PC-3 (cell line): ENCODE data around the gene POMC.

Experiments
- EZH2 ChIP-seq: fragments of 300-600 bp; sonication (generic); IDR thresholded peaks from one replicate; pipeline ENCODE4 v1.6.1; 2017; ENCODE audit warnings: antibody characterized with exemption, mild to moderate bottlenecking, low read length; ENCODE audit not compliant: unreplicated experiment
- EZH2phosphoT487 ChIP-seq: fragments of 300-600 bp; sonication (generic); IDR thresholded peaks from 2 replicates; pipeline ENCODE4 v1.6.1; 2018; ENCODE audit warnings: mild to moderate bottlenecking, antibody characterized with exemption, low read length, borderline replicate concordance
- TF ChIP-seq, protein P1 (sequence below): fragments of 300-600 bp; sonication (generic); conservative IDR thresholded peaks from 2 replicates; pipeline ENCODE4 v1.5.1; 2017; ENCODE audit warnings: antibody characterized with exemption, low read depth, mild to moderate bottlenecking, low read length

DNA sequence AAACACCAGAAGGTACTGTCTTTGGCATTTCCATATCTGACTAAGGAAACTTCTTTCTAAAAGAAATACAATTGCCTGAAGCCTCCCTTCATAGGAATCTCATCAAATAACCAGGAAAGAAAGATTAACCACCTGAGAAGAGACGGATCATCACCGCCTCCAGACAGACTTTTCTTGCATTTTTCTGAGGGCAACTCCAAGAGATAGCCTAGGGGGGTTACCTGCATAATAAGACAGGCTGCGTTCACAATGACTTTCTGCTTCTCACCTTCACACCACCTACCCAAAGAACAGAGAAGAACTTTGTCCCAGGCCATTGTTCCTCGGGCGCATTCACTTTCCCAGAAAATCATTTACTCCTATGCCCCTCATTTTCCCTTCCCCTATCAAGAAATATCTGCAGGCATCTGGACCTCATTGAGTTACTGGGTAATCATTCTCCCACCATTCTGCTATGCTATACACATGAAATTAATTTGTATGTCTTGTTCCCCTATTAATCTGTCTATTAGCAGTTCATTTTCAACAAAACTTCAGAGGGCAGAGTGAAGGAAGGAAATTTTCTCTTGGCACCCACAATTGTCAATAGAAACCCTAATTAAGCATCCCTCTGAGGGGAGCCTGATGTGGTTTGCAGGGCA lies 8.3 kb upstream of the POMC start:
- TF ChIP-seq, protein P1, sequence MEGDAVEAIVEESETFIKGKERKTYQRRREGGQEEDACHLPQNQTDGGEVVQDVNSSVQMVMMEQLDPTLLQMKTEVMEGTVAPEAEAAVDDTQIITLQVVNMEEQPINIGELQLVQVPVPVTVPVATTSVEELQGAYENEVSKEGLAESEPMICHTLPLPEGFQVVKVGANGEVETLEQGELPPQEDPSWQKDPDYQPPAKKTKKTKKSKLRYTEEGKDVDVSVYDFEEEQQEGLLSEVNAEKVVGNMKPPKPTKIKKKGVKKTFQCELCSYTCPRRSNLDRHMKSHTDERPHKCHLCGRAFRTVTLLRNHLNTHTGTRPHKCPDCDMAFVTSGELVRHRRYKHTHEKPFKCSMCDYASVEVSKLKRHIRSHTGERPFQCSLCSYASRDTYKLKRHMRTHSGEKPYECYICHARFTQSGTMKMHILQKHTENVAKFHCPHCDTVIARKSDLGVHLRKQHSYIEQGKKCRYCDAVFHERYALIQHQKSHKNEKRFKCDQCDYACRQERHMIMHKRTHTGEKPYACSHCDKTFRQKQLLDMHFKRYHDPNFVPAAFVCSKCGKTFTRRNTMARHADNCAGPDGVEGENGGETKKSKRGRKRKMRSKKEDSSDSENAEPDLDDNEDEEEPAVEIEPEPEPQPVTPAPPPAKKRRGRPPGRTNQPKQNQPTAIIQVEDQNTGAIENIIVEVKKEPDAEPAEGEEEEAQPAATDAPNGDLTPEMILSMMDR = no peak
- TF ChIP-seq EZH2 (no peak), EZH2phosphoT487 (no peak)
